IPS-11a (cell line): Measurements from ENCODE around the gene MICAL2.
"Not testable (repeated sequence)": the region's sequence is repeated elsewhere in the genome, so short reads cannot be mapped to it uniquely, and the experiment has no call there.

ENCODE experiments used
- H3K4me3 ChIP-seq: one replicate; pipeline ENCODE4 v1.5.1; 2013; ENCODE audit warnings: low read depth, low read length, control low read depth

The MICAL2 gene

GRCh38 chr11:12130180-12130980, 20.0 kb downstream of the MICAL2 start:
- H3K4me3 ChIP-seq = no peak overlapping the region

GRCh38 chr11:12131943-12132789, 21.8 kb downstream of the MICAL2 start:
- no peak overlapping the region for H3K4me3 ChIP-seq

GRCh38 chr11:12132790-12133145, 22.4 kb downstream of the MICAL2 start:
- no peak overlapping the region for H3K4me3 ChIP-seq

GRCh38 chr11:12133547-12134235, 23.3 kb downstream of the MICAL2 start:
- no peak overlapping the region for H3K4me3 ChIP-seq

- no peak overlapping the region for H3K4me3 ChIP-seq
These were observed 23.8 kb downstream of the MICAL2 start for GRCh38 chr11:12134236-12134585.

DNA sequence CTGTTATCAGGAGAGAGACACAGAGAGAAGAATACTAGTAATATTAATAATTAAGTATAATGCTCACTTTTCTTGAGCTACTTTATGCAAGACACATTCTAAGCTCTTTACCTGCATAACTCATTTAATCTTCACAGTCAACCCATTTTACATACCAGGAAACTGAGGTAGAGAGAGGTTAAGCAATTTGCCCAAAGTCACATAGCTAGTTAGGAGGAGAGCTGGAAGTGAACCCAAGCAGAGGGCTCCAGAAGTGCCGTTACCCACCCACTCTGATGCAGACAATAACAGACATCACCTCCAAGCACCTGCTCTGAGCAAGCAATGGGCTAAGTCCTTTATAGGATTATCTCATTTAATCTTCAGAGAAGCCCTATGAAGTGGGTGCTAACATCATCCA, 24.8 kb downstream of the MICAL2 start:
- H3K4me3 ChIP-seq = no peak overlapping the region

- no peak overlapping the region for H3K4me3 ChIP-seq
These were observed 26.8 kb downstream of the MICAL2 start for GRCh38 chr11:12137005-12137690.

DNA sequence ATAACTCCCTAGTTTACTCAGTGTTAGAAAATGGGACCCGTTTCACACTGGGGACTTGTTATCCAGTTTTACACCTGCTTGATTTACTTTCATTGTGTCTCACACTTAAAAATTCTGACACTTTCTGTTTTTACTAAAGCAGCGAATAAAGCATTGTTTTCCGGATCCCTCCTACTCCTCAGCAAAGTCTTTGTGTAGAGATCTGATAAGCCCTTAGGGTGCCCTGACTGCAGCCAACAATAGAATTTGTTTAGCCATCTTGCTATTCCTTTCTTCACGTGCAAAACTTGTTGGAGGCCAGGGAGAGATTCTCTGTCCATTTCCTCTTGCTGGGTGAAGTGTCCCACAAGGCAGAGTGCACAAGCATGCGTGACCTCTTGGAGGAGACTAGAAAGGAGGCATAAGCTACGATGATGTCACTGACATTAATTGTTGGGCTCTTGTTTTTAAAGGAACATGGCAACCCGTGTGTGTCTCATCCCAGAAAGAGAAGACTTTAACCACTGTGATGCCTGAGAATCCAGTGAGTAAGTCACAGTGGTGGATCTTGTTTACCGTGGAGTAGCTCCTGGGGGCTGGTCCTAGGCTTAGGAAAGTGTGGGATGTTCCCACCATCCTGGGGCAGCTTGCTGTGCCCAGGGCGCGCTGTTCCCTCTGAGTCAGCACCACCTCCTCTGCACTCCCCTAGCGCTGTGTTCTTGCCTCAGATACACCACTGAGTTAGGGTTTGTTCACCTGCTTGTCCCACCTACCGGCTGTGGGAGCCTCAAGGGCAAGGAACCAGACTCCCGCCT, 27.7 kb downstream of the MICAL2 start:
- no peak overlapping the region for H3K4me3 ChIP-seq

- no peak overlapping the region for H3K4me3 ChIP-seq
These were observed 28.9 kb downstream of the MICAL2 start for GRCh38 chr11:12139144-12139881.

DNA sequence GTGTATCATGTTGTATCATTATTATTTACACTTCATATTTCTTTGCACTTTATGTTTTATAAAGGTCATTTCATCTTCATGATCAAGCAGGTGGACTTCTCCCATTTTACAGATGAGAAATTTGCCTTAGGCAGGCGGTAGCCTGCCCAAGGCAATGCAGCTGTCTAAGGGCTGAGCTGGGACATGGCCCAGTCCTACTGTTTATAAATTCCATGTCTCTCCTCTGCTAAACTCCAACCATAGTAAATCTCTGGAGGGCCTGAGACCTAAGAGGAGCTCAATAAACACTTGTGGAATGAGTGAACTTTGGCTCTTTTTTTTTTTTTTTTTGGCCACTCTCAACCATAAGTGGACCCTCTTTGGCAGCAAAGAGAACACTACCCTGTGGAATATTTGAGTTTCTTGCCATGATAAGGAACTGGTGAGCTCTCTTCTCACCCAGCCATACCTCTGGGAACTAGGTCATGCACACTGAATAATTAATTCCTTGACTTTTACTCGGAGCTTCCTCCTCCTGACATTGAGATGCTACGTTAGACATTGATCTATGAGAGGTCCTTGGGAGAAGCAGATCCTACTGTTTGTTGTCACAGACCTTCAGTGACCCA, 29.9 kb downstream of the MICAL2 start:
- no peak overlapping the region for H3K4me3 ChIP-seq

DNA sequence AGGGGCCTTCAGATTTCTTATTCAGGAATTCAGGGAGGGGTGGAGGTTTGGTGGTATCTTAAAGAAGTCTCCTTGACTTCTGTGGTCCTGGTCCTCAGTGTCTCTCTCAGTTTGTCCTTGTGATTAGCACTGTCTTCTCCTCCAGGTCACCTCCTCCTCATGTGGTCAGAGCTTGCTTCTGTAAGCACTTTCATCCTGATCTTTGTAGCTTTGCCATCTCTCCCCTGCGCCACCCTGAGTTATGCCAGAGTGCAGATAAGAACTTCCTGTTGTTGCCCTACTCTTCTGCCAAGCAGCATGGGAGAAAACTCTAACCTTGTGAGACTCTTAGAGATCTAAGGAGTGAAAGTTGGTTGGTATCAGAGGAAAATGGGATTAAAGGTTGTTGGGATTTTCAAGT, 30.9 kb downstream of the MICAL2 start:
- H3K4me3 ChIP-seq = no peak overlapping the region

DNA sequence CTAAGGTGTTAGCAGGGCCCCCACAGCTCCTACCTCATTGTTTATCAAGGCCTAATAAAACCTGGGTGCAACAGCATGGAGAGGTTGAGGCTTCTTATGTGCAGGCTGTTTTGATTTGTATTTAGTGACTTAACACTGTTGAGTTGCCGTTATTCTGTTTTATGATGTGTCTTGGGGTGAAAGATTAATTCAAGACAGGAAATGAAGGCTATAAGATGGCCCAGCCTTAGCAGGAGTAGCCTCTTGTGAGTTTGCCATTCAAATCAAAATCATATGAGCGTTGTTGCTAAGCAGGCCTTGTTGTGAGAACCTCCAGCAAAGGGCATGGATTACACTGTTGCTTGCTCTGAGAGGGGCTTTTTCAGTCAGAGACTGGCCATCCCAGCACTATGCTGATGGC, 31.8 kb downstream of the MICAL2 start:
- H3K4me3 ChIP-seq = no peak overlapping the region

GRCh38 chr11:12142909-12143308, 32.5 kb downstream of the MICAL2 start:
- H3K4me3 ChIP-seq = no peak overlapping the region

DNA sequence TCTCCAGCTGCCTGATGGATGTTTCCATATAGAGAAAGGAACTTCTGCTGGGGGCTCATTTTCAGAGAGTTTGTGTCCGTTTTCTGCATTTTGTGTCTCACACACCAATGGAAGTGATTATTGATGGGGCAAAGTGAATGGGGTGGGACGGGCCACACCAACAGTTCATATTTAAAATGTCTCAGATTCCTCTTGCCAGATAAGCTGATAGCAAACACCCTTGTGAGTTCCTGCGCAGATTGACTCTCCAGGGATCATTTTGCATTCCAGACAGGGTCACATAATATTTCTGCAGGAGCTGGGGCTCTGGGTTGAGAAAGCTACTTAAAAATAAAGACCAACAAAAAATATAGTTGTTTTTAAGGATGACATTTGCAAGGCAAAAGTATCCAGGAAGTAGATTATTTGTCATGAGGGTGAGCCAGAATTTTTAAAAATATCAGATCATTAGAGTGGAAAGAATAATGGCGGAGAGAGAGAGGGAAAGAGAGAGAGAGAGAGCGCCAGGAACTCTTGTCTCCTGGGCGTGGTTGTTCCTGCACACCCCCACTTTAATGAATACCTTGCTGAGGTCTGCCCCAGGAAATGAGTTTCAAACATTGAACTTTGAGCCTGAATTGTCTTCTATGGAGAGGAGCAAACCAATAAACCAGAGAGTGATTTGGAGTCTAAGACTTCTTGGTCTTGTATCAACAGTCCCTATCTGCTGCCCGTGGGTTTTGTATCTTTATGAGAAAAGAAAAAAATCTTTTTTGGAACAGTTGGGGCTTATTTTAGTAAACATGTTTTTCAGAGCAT, 33.3 kb downstream of the MICAL2 start:
- no peak overlapping the region for H3K4me3 ChIP-seq

DNA sequence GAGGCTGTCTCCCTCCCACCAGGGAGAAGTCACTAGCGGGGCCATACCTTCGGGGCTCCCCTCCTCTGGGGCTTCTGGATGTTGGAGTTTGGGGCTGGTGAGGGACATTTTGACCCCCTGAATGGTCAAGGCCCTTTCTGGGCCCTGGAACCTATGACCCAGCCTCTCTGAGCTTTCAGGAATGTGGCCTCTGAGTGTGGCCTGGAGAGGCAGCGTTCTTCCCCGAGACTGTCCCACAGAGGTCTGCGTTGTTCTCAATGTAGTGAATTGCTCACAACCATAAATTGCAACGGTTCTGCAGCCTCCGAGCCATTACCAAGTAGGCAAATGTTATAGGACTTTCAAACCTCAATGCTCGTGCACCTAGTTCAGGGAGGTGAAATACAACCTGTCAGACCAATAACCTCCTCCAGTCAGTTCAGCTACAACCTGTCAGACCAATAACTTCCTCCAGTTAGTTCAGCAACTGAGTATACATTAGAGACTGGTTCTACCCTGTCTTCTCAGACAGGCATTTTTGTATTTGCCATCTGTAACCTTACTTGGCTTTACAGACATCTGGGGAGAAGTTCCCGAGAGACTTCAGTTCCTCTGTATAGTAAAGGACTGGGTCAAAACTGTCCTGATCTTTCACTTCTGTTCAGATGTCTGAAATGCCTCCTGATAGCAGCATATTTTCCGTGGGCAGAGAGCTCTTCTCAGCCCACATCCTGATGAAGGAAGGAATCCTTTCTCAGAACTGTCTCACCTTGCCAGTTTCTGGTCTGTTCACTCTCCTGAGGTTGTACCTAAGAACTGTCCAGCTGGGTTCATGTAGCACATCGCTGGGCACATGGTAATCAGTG, 34.2 kb downstream of the MICAL2 start:
- no peak overlapping the region for H3K4me3 ChIP-seq

GRCh38 chr11:12146678-12147077, 36.3 kb downstream of the MICAL2 start:
- not testable (repeated sequence) for H3K4me3 ChIP-seq

DNA sequence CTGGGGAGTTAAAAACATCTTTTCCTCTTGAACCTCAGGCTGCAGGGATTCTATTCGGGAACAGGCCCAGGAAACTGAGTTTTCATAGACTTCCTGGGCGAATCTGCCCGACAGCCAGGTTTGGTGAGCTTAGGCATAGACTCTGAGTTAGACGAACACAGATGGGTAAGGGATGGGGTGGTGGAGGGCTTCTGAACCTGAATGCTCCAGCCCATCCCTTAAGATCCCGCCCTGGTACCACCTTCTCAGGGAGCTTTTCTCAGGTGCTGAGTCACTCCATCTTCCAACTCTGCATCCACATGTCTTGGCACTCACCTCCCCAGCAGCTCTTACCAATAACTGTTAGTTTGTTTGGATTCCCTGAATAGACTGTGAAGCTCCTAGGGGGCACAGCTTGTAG, 37.4 kb downstream of the MICAL2 start:
- no peak overlapping the region for H3K4me3 ChIP-seq

DNA sequence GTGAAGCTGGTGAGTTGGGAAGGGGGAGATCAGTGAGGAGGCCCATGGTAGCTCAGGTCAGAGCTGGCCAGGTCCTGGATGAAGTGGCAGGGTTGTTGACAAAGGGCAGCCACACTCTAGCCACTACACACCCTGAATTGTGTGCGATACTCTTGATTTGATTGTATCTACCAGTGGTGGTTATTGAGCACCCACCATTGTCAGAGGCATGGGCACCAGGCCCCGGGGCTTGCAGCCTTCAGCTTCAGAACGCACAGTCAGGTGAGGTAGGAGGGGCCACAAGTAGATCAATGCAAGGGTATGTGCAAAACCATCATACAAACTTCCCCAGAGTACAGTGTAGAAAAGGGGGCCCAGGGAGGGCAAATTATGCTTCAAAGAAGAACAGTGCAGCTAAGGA, 38.1 kb downstream of the MICAL2 start:
- no peak overlapping the region for H3K4me3 ChIP-seq
